Left renal pelvis (tissue), 4 donors: ENCODE data around the gene CCDC200. TPM values are rescaled to one million over a fixed set of nuclear protein-coding genes. Genes with fewer than 3 reads are reported as not detected.
"Not testable (repeated sequence)": the region's sequence is repeated elsewhere in the genome, so short reads cannot be mapped to it uniquely, and the experiment has no call there.

ENCODE experiments used
- DNase-seq, 4 donors: peaks; one replicate each; pipeline ENCODE4 v3.0.0-alpha.2; 2013; ENCODE audit warnings: low read depth in 4 of 4, low spot score in 3 of 4
- polyA plus RNA-seq, 4 donors: library from polyadenylated mRNA; unstranded; fragments of 120-200 nt; gene quantifications; one replicate each; pipeline ENCODE4 v1.2.1, GENCODE V29; 2013; ENCODE audit not compliant: insufficient read length in 4 of 4

Gene CCDC200
- polyA plus RNA-seq, 4 donors, result 4.9 to 22.7 (median 11.0) TPM

DNA sequence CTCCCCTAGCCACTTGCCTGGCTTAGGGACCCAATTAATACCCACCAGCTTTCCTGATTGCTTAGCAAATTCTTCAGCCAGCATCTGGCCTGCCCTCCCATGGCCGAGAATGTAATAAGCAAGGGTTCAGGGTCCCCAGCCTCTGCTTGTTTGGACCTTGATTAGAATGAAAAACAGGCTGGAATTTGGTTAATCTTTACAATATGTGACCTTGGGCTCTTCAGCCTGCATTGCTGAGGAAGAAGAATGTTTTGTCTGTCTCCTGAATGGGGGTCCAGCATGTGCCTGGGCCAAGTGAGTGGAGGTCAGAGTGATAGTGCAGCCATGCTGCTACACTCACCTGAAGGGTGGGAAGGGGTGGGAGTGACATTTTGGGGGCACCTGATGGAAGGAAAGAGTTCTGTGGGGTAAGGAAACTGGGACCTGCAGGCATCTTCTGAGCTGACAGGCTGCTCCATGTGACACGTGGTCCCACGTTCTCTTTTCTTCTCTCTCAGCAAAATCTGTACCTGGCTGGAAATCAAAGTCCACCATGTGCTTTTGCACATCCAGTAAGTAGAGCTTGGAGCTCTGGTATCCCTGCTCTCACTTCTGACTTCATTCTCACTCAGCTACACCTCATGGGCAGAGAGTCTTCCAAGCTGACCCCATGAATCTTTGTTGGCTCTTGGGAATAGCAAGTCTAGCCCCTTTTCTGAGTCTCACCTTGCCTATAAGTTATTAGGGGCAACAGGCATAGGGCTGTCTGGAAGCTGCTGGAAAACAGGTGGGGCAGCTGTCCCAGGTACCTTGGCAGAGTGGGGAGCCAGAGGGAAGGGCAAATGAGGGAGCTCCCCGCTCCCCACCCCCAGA lies 11.4 kb downstream of the CCDC200 start:
- no peak for DNase-seq

DNA sequence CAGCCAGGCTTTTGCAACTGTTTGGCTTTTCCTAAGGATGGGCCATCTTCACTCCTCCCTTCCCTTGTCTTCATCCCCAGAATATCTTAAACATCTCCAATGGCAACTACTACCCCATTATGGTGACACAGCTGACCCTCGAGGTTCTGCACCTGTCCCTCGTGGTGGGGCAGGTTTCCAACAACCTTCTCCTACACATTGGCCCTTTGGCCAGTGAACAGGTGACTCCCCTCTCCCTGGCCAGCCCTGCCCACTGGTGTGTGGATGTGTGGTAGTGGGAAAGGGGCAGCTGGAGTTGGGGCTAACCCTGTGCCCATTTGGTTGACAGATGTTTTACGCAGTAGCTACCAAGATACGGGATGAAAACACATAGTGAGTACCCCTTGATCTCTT lies 12.1 kb downstream of the CCDC200 start:
- no peak for DNase-seq

DNA sequence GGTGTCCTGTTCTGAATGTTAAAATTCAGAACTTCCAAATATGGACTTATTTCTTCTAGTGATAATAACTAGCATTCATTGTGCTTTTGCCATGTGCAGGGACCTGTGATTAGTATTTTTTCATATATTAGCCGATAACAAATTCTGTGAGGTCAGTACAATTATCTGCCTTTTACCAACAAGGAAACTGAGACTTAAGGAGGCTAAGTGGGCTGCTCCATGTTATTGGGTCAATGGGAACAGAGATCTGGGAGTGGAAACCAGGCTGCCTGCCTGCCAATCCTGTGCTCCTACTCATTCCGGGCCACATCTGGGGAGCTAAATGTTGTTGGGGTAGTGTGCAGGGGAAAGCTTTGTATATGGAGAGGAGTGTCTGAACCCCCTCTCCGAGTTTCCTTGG lies 13.1 kb downstream of the CCDC200 start:
- no peak for DNase-seq

DNA sequence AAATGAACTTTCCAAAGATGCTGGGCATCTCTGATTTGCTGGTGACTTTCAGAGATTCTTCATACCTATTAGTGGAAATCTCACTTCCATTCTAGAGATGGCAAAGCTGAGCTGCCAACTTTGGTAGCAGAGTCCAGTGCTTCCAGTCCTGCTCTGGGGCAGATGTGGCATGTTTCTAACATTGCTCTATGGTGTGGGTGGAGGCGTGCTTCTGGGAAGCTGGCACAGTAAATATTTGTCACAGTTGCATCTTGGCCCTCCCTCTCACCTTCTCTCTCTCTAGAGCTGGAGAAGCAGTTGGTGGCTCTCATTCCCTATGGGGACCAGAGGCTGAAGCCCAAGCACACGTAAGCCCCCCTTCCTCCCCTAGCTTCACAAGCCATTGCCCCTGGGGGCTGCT lies 14.9 kb downstream of the CCDC200 start:
- DNase-seq, result no peak

DNA sequence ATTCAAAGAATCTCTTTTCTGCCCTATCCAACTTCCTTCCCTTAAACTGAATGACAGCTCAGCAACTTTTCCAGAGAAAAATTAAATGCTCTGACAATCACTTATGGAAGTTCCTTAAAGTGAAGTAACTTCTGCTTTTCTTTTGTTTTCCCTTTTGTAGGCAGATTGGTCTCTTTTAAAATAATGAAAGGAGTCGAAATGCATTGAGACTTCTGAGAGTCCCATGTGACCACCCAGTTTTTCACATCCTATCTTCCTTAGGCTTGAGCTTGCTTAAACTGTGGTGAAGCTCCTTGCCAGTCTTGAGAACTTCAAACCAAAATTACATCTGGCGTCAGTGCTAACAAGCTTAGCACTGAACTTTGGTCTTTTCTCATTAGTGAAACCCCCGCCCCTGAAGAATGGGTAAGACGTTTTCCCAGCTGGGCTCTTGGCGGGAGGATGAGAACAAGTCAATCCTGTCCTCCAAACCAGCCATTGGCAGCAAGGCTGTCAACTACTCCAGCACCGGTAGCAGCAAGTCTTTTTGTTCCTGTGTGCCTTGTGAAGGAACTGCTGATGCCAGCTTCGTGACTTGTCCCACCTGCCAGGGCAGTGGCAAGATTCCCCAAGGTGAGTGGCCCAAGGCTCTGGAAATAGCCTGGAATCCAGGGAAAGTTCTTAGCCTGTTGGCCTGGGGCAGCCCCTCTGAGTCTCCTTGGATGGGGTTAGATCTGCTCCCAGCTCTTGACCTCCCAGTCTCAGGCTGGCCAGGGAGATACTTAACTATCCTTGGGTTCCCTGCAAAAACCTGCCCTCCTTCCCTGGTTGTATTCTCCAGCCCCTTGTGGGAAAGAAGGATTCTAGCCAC lies 15.6 kb downstream of the CCDC200 start:
- DNase-seq, result no peak

DNA sequence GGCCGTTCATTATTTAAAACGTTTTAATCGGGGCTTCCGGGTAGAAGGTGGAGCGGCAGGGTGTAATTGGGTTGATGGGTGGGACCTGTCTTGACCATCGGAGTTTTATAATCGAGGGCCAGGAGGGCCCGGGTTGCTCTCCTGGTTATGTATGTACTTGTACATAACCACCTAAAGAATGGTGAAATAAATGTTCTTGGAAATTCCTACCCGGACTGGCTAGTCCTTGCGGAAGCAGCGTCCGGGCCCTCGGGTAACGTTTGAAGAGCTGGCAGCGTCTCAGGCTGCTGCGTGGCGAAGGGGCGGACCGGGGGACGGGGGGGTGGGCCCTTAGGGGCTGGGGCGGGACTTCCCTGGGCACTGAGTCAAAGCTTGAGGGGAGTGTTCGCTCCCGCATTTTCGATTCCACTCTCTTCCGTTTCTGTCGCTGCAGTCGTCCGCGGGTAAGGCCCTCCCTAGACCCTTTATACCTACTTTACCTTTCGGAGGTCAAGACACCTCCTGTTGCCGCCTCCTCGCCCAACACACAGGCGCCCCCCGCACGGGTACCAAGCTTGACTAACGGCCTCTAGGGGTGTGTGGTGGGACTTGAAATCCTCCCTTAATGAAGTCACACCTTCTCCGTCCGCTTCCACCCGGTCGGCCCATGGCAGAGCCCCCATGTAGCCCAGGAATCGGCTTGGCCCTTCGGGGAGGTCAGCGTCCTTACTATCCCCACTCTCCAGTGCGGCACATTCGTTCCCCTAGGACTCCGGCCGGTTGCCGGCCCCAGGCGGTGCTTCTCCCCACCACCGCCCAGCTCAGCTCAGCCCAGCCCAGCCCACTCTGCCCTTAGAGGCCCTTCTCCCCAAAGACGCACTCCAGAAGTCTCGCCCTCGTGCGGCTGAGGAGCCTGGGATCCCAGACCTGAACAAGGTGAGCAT lies 16.7 kb downstream of the CCDC200 start, which contains the start of gene TMEM106A:
Gene TMEM106A, plus strand, starts transcription at position 396 of the 923 bp plus-strand sequence. CDS start 1,167 bp downstream, outside the sequence.
- DNase-seq, result peak; percentile 58 to 70 (median 68)

DNA sequence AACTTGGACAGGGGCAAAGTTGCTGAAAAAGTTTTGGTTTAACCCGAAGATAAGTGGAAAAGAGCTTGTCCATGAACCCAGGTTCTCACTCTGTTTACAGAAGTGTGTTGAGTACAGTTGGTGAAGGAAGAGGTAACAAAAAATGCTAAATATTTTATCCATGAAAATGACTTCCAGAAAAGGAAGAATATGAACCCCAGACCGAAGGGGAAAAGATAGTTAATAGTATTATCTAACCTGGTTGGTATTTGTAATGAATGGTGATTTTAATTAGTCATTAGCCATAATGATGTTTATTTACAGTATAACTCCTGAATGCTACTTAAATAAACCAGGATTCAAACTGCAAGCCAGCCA lies 17.3 kb downstream of the CCDC200 start:
- no peak for DNase-seq

DNA sequence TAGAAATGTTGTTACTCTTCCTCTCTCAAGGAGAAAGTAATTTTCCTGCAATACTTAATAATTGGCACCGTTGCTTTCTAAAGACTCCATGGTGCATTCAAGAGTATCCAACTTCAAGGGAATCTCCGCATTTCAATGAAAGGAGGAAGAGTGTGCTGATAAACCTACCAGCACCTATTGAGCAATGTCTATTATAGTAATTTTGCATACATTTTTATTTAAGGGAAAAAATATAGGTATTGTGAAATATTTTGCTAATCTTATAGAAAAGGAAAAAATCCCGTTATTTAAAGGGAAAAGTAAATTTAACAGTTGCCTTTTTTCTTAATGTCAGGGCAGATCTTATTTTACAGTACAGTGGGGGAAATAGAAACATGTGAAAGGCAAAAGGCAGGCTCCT lies 17.8 kb downstream of the CCDC200 start:
- no peak for DNase-seq

DNA sequence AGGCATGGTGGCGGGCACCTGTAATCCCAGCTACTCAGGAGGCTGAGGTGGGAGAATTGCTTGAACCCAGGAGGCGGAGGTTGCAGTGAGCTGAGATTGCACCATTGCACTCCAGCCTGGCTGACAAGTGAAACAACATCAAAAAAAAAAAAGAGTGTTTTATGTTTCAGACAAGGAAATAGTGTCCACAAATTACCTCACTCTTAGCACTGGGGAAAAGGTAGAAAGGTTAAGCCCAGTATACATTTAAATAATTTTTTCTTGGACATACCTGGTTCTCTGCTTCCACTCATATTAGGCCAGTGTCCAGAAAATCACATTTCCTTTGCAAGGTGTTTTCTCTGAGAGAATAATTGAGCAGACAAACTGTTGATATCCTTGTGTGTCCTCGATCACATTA lies 25.4 kb downstream of the CCDC200 start:
- not testable (repeated sequence) for DNase-seq

DNA sequence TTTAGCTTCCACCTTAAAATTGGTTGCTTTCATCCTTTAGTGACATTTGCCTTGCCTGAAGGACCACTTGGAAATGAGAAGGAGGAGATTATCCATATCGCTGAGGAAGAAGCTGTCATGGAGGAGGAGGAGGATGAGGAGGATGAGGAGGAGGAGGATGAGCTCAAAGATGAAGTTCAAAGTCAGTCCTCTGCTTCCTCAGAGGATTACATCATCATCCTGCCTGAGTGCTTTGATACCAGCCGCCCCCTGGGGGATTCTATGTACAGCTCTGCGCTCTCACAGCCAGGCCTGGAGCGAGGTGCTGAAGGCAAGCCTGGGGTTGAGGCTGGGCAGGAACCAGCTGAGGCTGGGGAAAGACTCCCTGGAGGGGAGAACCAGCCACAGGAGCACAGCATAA lies 28.3 kb downstream of the CCDC200 start:
- no peak for DNase-seq

DNA sequence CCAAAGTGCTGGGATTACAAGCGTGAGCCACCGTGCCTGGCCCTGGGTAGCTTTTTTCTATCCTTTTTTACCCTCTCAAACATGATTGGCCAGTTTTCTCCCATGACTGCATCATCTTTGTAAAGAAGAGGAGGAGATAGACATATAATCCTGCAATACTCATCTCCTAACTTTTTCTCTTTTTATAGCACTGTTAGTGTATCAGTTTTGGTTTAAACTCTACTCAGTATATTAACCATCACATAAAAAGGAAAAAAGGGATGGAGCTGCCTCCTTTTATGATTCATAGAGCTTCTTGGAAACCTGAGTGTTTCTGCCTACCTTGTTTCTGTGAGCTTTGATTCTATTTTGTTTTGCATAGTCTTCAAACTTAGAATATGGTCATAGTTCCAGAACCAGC lies 28.8 kb downstream of the CCDC200 start:
- DNase-seq, result no peak

DNA sequence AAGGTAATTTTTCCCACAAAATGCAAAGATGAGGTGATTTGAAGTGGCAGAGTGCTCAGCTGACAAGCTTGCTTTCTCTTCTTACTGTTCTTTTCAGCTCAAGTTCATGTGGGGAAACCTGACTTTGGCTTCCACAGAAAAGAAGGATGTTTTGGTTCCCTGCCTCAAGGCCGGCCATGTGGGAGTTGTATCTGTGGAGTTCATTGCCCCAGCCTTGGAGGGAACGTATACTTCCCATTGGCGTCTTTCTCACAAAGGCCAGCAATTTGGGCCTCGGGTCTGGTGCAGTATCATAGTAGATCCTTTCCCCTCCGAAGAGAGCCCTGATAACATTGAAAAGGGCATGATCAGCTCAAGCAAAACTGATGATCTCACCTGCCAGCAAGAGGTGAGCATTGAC lies 35.2 kb downstream of the CCDC200 start:
- no peak for DNase-seq

DNA sequence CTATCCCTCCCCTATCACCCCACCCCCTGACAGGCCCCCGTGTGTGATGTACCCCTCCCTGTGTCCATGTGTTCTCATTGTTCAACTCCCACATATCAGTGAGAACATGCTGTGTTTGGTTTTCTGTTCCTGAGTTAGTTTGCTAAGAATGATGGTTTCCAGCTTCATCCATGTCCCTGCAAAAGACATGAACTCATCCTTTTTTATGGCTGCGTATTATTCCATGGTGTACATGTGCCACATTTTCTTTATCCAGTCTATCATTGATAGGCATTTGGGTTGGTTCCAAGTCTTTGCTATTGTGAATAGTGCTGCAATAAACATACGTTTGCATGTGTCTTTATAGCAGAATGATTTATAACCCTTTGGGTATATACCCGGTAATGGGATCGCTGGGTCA lies 41.8 kb downstream of the CCDC200 start:
- DNase-seq, result not testable (repeated sequence)

DNA sequence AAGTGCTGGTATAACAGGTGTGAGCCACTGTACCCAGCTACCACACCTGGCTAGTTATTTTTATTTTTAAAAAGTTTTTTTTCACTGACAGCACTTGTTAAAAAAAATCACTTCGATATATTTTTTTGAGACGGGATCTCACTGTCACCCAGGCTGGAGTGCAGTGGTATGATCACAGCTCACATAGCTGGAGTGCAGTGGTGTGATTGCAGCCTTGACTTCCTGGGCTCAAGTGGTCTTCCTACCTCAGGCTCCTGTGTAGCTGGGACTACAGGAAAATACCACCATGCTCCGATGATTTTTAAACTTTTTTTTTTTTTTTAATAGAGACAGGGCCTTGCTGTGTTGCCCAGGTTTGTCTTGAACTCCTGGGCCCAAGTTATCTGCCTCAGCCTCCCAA lies 44.5 kb downstream of the CCDC200 start:
- no peak for DNase-seq

DNA sequence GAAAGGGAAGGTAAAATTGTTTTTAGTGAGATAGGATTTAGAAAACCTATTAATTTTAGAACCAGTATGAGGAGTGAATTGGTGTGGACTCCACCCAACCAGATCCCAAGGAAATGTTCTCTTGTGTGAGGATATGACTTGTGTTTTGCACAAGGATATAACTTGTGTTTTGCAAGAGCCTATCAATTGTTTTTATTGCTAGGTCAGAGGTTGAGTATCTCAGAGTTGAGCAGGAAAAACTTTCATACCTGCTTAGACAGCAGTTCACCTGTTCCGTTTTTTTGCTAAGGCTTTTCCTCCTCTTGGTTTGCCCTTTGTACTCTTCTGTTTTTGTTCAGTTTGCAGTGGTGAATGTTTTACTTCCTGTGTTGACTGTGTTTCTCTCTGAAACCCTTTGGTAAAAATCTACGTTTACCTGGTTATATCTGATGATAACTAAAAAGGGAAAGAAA lies 52.3 kb downstream of the CCDC200 start:
- DNase-seq, result no peak

DNA sequence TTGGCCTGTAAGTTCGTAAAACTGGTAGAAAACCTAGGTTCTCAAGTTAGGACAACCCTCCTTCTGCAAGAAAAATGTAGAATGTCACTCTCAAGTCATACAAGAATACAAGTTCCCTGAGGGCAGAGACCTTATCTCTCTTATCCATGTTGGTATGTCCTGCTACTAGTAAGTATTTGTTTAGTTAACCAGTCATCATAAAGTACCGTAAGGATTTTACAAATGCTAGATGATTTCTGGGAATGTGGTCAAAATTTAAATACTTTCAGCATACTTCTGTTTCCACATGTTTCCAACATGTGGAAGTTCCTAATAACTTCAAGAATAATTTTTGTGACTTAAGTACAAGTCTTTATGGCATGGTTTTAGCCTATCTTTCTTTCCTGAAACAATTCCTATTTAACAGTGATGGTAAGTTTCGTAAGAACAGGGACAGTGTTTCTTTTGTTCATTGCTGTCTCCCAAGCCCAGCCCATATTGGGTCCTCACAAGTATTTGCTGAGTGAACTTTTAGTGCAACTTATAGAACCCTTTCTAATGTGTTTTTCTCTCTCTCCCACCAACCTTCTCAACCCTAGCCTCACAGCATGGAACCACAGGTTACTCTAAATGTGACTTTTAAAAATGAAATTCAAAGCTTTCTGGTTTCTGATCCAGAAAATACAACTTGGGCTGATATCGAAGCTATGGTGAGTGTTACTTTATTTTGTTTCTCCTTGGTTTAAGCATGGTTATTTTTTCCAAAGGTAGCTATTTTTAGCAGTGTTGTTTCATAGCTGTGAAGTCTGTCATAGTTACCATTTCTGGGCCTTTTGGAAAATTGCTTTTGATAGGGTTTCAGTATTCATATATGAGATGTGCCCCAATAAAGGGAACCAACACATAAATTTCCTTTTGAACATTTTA lies 53.0 kb downstream of the CCDC200 start:
- DNase-seq, result no peak

DNA sequence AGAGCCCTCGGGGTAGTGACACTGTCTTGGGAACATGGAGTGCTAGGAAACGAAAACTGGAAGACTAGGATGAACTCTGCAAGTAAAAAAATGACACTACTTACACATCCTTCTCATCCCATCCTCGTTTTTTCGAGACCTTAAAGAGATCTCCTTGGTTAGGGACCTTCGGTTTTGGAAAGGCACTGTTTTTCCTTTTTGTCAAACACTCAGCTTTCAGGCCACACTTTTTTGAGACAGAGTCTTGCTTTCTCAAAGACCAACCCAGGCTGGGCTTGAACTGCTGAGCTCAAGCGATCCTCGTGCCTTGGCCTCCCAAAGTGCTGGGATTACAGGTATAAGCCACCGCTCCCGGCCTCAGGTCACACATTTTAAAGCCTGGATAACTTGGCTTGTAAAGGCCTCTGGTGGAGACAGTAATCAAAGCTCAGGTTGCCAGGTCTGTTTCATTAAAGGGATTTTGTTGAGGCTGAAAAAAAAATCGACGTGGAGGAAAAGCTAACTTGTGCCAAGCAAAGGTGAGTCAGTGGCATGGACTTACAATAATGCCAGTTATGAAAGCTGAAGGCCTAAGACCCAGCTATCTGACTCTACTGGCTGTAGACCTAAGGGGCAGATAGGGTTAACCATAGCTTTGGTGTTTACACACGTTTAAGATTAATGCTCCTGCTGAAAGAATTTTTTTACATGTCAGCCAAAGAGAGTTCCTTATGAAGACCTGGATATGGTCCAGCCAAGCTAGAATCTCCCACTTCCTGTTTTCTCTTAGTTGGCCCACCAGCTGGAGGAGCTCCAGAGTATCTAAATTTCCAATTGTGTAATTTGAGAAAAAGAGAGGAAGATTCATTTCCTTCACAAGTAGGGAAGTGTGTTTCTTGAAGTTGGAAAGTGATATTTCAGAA lies 56.6 kb downstream of the CCDC200 start:
- peak in 3 of 4 donors; percentile 59 to 69 (median 67) for DNase-seq
